Neuronal stem cell (in vitro differentiated cells): ENCODE results near the gene SLC8A1.

ENCODE experiments used
- DNase-seq: peaks from one replicate; pipeline ENCODE4 v3.0.0-alpha.2; 2013; ENCODE audit warnings: low spot score
- H2AFZ ChIP-seq: one replicate; pipeline ENCODE4 v1.6.1; 2013; ENCODE audit warnings: mild to moderate bottlenecking, low read length, inconsistent platforms
- H2AK5ac ChIP-seq: 2 replicates; pipeline ENCODE4 v1.6.1; 2013; ENCODE audit warnings: low read depth, mild to moderate bottlenecking, inconsistent platforms, low read length, moderate library complexity, mixed read lengths
- H2BK120ac ChIP-seq: 2 replicates; pipeline ENCODE4 v1.6.1; 2013; ENCODE audit warnings: low read depth, mild to moderate bottlenecking, inconsistent platforms, low read length, moderate library complexity, mixed read lengths
- H2BK12ac ChIP-seq: one replicate; pipeline ENCODE4 v1.6.1; 2013; ENCODE audit warnings: low read length, inconsistent platforms
- H2BK15ac ChIP-seq: 2 replicates; pipeline ENCODE4 v1.6.1; 2013; ENCODE audit warnings: mild to moderate bottlenecking, low read length, inconsistent platforms, mixed read lengths
- H2BK5ac ChIP-seq: one replicate; pipeline ENCODE4 v1.6.1; 2013; ENCODE audit warnings: inconsistent platforms, mild to moderate bottlenecking, low read length, moderate library complexity
- H3K14ac ChIP-seq: one replicate; pipeline ENCODE4 v1.6.1; 2013; ENCODE audit warnings: low read length, inconsistent platforms
- H3K18ac ChIP-seq: 2 replicates; pipeline ENCODE4 v1.6.1; 2013; ENCODE audit warnings: low read length, inconsistent platforms
- H3K23ac ChIP-seq: 2 replicates; pipeline ENCODE4 v1.6.1; 2013; ENCODE audit warnings: low read depth, mild to moderate bottlenecking, mixed read lengths, low read length, inconsistent platforms; ENCODE audit not compliant: poor library complexity
- H3K27ac ChIP-seq: replicated peaks from 3 replicates; pipeline ENCODE4 v1.5.1; 2013; ENCODE audit warnings: low read length, inconsistent platforms
- H3K27me3 ChIP-seq, 3 experiments: 2 replicates each; pipeline ENCODE4 v1.6.1; 2013; ENCODE audit warnings: low read length in 3 of 3, mild to moderate bottlenecking in 2 of 3, inconsistent platforms in 1 of 3, low read depth in 1 of 3, mixed read lengths in 1 of 3, moderate library complexity in 1 of 3; ENCODE audit not compliant: control insufficient read depth in 3 of 3, insufficient read depth in 3 of 3
- H3K36me3 ChIP-seq, 2 donors: replicated peaks in 1 of 2; 2 replicates each; pipeline ENCODE4 v1.6.1; 2013; ENCODE audit warnings: low read length in 2 of 2; ENCODE audit not compliant: control insufficient read depth in 2 of 2, insufficient read depth in 2 of 2
- H3K4ac ChIP-seq: 2 replicates; pipeline ENCODE4 v1.6.1; 2013; ENCODE audit warnings: inconsistent platforms, mild to moderate bottlenecking, low read length, moderate library complexity
- H3K4me1 ChIP-seq, 2 donors: 1 replicate in 1 of 2; 2 replicates in 1 of 2; pipeline ENCODE4 v1.6.1; 2013; ENCODE audit warnings: low read length in 2 of 2, low read depth in 1 of 2; ENCODE audit not compliant: control insufficient read depth in 2 of 2, insufficient read depth in 1 of 2
- H3K4me2 ChIP-seq: one replicate; pipeline ENCODE4 v1.6.1; 2013; ENCODE audit warnings: mild to moderate bottlenecking, low read length, inconsistent platforms; ENCODE audit not compliant: insufficient read depth, poor library complexity, severe bottlenecking
- H3K4me3 ChIP-seq, 2 donors: 2 replicates each; pipeline ENCODE4 v1.5.1; 2013; ENCODE audit warnings: low read length in 2 of 2, mild to moderate bottlenecking in 2 of 2, inconsistent platforms in 1 of 2, moderate library complexity in 1 of 2
- H3K79me1 ChIP-seq: one replicate; pipeline ENCODE4 v1.6.1; 2013; ENCODE audit warnings: low read depth, mild to moderate bottlenecking, inconsistent platforms, low read length, moderate library complexity
- H3K9ac ChIP-seq: one replicate; pipeline ENCODE4 v1.6.1; 2013; ENCODE audit warnings: mild to moderate bottlenecking, low read depth, low read length, inconsistent platforms; ENCODE audit not compliant: poor library complexity
- H3K9me3 ChIP-seq, 2 donors: replicated peaks in 1 of 2; 2 replicates each; pipeline versions ENCODE3 to v1.6.1; 2013; ENCODE audit warnings: low read length in 2 of 2, mild to moderate bottlenecking in 2 of 2, inconsistent platforms in 1 of 2, low read depth in 1 of 2, mixed read lengths in 1 of 2, moderate library complexity in 1 of 2; ENCODE audit not compliant: control insufficient read depth in 2 of 2, insufficient read depth in 1 of 2
- H4K8ac ChIP-seq: one replicate; pipeline ENCODE4 v1.6.1; 2013; ENCODE audit warnings: low read depth, mild to moderate bottlenecking, inconsistent platforms, low read length, moderate library complexity
- H4K91ac ChIP-seq: one replicate; pipeline ENCODE4 v1.6.1; 2013; ENCODE audit warnings: low read length, low read depth, mild to moderate bottlenecking, inconsistent platforms; ENCODE audit not compliant: poor library complexity
- WGBS, 2 donors: extraction: QIAGEN DNeasy Blood & Tissue Kit; methylation state at CpG; one replicate each; pipeline ENCODE4 v1.1.7; 2013; ENCODE audit warnings: missing lambda C conversion rate in 2 of 2, mixed read lengths in 1 of 2; ENCODE audit not compliant: insufficient read length in 2 of 2, insufficient replicate concordance in 1 of 2; ENCODE audit errors: extremely low coverage in 2 of 2; 5-methylcytosine and 5-hydroxymethylcytosine counted together

SLC8A1 gene

GRCh38 chr2:40098786-40099470 lies 353.0 kb downstream of the SLC8A1 start:
- WGBS, 2 donors: no CpG with 5 or more reads among the region's 9 CpGs
- DNase-seq: no peak
- Histone ChIP-seq H3K79me1 (no peaks in the 10 kb centered on the region), H2AFZ (no peak overlapping the region), H2BK5ac (no peak overlapping the region), H2BK15ac (no peak overlapping the region), H2AK5ac (no peak overlapping the region), H4K91ac (no peak overlapping the region), H3K4ac (no peak overlapping the region), H3K4me3 (no peak overlapping the region), H2BK120ac (no peak overlapping the region), H2BK12ac (no peak overlapping the region), H3K27ac (no peak overlapping the region), H3K36me3 (no peaks in the 10 kb centered on the region), H3K9ac (no peak overlapping the region), H3K14ac (no peak overlapping the region), H3K4me1 (peaks cover 12 to 31% of the 10 kb centered on the region in 2 donors), H3K27me3 (no peaks in the 10 kb centered on the region), H3K4me2 (no peak overlapping the region), H4K8ac (no peak overlapping the region), H3K23ac (no peak overlapping the region), H3K18ac (no peak overlapping the region), H3K9me3 (no peaks in the 10 kb centered on the region)

GRCh38 chr2:40097691-40098385 lies 354.1 kb downstream of the SLC8A1 start:
- H3K27ac ChIP-seq: no peak overlapping the region
- DNase-seq: no peak
- no peak overlapping the region for H2AK5ac ChIP-seq
- no peak overlapping the region for H2BK5ac ChIP-seq
- H3K36me3 ChIP-seq: no peaks in the 10 kb centered on the region
- no peaks in the 10 kb centered on the region for H3K9me3 ChIP-seq
- H4K8ac ChIP-seq: no peak overlapping the region
- H2AFZ ChIP-seq: no peak overlapping the region
- no peak overlapping the region for H2BK12ac ChIP-seq
- H3K14ac ChIP-seq: no peak overlapping the region
- H3K18ac ChIP-seq: no peak overlapping the region
- H3K4me1 ChIP-seq: peaks cover 12 to 37% of the 10 kb centered on the region in 2 donors
- no peaks in the 10 kb centered on the region for H3K27me3 ChIP-seq
- H3K4me3 ChIP-seq: no peak overlapping the region
- no peak overlapping the region for H2BK15ac ChIP-seq
- no peak overlapping the region for H3K4me2 ChIP-seq
- no peak overlapping the region for H3K23ac ChIP-seq
- H3K4ac ChIP-seq: no peak overlapping the region
- no peak overlapping the region for H4K91ac ChIP-seq
- no peaks in the 10 kb centered on the region for H3K79me1 ChIP-seq
- H2BK120ac ChIP-seq: no peak overlapping the region
- no CpG with 5 or more reads among the region's 2 CpGs for WGBS, 2 donors
- no peak overlapping the region for H3K9ac ChIP-seq

- Histone ChIP-seq H2BK5ac (no peak overlapping the region), H3K36me3 (no peaks in the 10 kb centered on the region), H3K27ac (no peak overlapping the region), H3K14ac (no peak overlapping the region), H2BK12ac (no peak overlapping the region), H3K27me3 (no peaks in the 10 kb centered on the region), H2BK15ac (no peak overlapping the region), H3K4ac (no peak overlapping the region), H4K8ac (no peak overlapping the region), H4K91ac (no peak overlapping the region), H2BK120ac (no peak overlapping the region), H3K4me3 (no peak overlapping the region), H3K23ac (no peak overlapping the region), H2AFZ (no peak overlapping the region), H3K9ac (no peak overlapping the region), H3K4me2 (no peak overlapping the region), H3K4me1 (peaks cover 6 to 24% of the 10 kb centered on the region in 2 donors), H3K9me3 (no peaks in the 10 kb centered on the region), H3K18ac (no peak overlapping the region), H2AK5ac (no peak overlapping the region), H3K79me1 (no peaks in the 10 kb centered on the region)
- no peak for DNase-seq
Measured at GRCh38 chr2:40096360-40096759, 355.5 kb downstream of the SLC8A1 start.

GRCh38 chr2:40095000-40095399 lies 356.9 kb downstream of the SLC8A1 start:
- WGBS, 2 donors: no CpG with 5 or more reads among the region's 3 CpGs
- DNase-seq: no peak

More at GRCh38 chr2:40095000-40095399, 356.9 kb downstream of the SLC8A1 start:
- no peak overlapping the region for H3K9ac ChIP-seq
- no peak overlapping the region for H2BK12ac ChIP-seq
- no peaks in the 10 kb centered on the region for H3K9me3 ChIP-seq
- no peak overlapping the region for H2AFZ ChIP-seq
- H3K23ac ChIP-seq: no peak overlapping the region
- no peak overlapping the region for H2AK5ac ChIP-seq
- no peak overlapping the region for H4K91ac ChIP-seq
- H2BK120ac ChIP-seq: no peak overlapping the region
- H3K36me3 ChIP-seq: no peaks in the 10 kb centered on the region
- no peak overlapping the region for H3K27ac ChIP-seq
- H2BK15ac ChIP-seq: no peak overlapping the region
- H3K4ac ChIP-seq: no peak overlapping the region
- peaks cover 0 to 12% of the 10 kb centered on the region in 2 donors for H3K4me1 ChIP-seq
- no peak overlapping the region for H4K8ac ChIP-seq
- H3K27me3 ChIP-seq: no peaks in the 10 kb centered on the region
- H3K79me1 ChIP-seq: no peaks in the 10 kb centered on the region
- no peak overlapping the region for H3K14ac ChIP-seq
- no peak overlapping the region for H2BK5ac ChIP-seq
- no peak overlapping the region for H3K4me3 ChIP-seq
- H3K18ac ChIP-seq: no peak overlapping the region
- no peak overlapping the region for H3K4me2 ChIP-seq
